ENCODE measurements around the gene PSMC2. TPM values are rescaled to one million over a fixed set of nuclear protein-coding genes. Genes with fewer than 3 reads are reported as not detected.

PSMC2 gene
- total and polyA plus RNA-seq, 2 experiments from 2014 or later = 107 to 131 TPM

DNA sequence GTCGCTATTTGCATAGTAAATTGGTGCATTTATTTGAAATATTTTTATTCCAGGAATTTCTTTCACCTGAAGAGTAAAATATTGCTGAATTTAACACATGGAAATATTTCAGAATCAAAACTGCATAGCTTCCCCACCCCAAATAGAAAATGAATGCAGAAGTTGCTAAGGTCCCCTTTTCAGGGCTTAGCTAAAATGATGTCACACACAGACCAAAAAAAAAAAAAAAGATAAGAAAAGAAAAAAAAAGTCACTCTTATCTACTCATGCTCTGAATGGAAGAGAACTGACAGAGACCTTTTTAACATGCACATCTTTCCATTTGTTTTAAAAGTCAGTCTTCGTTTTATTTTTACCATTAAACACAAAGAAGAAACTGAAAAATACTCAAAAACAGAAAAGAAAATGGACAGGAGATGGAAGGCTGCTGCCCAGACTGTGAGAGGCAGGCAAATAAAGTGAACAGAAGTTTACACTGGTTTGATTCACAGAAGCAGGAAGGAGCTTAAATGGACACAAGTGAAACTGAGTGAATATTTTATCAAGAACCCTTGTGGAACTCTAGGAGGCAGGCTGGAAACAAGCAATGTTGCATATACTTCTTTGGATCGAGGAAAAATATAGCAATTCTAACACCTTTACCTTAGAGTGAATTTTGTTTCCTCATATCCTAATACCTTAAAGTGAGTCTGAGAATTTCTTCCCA, 32.0 kb downstream of the PSMC2 start (continued):
- TF ChIP-seq, protein P1, sequence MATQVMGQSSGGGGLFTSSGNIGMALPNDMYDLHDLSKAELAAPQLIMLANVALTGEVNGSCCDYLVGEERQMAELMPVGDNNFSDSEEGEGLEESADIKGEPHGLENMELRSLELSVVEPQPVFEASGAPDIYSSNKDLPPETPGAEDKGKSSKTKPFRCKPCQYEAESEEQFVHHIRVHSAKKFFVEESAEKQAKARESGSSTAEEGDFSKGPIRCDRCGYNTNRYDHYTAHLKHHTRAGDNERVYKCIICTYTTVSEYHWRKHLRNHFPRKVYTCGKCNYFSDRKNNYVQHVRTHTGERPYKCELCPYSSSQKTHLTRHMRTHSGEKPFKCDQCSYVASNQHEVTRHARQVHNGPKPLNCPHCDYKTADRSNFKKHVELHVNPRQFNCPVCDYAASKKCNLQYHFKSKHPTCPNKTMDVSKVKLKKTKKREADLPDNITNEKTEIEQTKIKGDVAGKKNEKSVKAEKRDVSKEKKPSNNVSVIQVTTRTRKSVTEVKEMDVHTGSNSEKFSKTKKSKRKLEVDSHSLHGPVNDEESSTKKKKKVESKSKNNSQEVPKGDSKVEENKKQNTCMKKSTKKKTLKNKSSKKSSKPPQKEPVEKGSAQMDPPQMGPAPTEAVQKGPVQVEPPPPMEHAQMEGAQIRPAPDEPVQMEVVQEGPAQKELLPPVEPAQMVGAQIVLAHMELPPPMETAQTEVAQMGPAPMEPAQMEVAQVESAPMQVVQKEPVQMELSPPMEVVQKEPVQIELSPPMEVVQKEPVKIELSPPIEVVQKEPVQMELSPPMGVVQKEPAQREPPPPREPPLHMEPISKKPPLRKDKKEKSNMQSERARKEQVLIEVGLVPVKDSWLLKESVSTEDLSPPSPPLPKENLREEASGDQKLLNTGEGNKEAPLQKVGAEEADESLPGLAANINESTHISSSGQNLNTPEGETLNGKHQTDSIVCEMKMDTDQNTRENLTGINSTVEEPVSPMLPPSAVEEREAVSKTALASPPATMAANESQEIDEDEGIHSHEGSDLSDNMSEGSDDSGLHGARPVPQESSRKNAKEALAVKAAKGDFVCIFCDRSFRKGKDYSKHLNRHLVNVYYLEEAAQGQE (IDR thresholded peaks at IDR 0.05; ENCODE audit: unreplicated experiment) = no peak

GRCh38 chr7:103380395-103381191, 33.1 kb downstream of the PSMC2 start:
- H3K36me3 Mint-ChIP-seq (ENCODE audit: low read depth) = no peaks in the 10 kb centered on the region
- Histone ChIP-seq H2AFZ (no peak overlapping the region), H3F3A (replicated peaks; ENCODE audit: low read depth) (0 out of 2 replicates have a peak, but pooled peaks cover 8% of the 10 kb centered on the region), H3K27me3 (ENCODE audit: insufficient read depth) (no peaks in the 10 kb centered on the region), H3K4me1 (ENCODE audit: insufficient read depth) (no peaks in the 10 kb centered on the region), H4K20me1 (replicated peaks; ENCODE audit: insufficient read depth) (no peaks in the 10 kb centered on the region), H3K79me2 (replicated peaks; ENCODE audit: insufficient read depth) (no peaks in the 10 kb centered on the region), H3K4me2 (no peak overlapping the region), H3K9me2 (ENCODE audit: insufficient read depth) (no peaks in the 10 kb centered on the region), H3K4me3 (no peak overlapping the region), H3K27ac (ENCODE audit: low read depth) (no peak overlapping the region), H3K36me3 (ENCODE audit: insufficient read depth) (no peaks in the 10 kb centered on the region)
- DNase-seq (ENCODE audit: low spot score) (no peak), ATAC-seq (no peak)
- no peaks in the 10 kb centered on the region for H3K4me1 Mint-ChIP-seq
- no peak overlapping the region for H3K4me3 Mint-ChIP-seq
- no peaks in the 10 kb centered on the region for H3K27me3 Mint-ChIP-seq (ENCODE audit: insufficient read depth, low read depth, poor library complexity)
- H3K27ac Mint-ChIP-seq = no peak overlapping the region
- H3K9me3 Mint-ChIP-seq = no peaks in the 10 kb centered on the region
- no peak for TF ChIP-seq CTCF (conservative IDR thresholded peaks at IDR 0.05; ENCODE audit: low read depth in 2 of 2)
- no peak for TF ChIP-seq EZH2 (IDR thresholded peaks at IDR 0.05; ENCODE audit: low read depth, unreplicated experiment)
- no peak for TF ChIP-seq NANOG (IDR thresholded peaks at IDR 0.05; ENCODE audit: borderline replicate concordance)
- TF ChIP-seq, protein P2, sequence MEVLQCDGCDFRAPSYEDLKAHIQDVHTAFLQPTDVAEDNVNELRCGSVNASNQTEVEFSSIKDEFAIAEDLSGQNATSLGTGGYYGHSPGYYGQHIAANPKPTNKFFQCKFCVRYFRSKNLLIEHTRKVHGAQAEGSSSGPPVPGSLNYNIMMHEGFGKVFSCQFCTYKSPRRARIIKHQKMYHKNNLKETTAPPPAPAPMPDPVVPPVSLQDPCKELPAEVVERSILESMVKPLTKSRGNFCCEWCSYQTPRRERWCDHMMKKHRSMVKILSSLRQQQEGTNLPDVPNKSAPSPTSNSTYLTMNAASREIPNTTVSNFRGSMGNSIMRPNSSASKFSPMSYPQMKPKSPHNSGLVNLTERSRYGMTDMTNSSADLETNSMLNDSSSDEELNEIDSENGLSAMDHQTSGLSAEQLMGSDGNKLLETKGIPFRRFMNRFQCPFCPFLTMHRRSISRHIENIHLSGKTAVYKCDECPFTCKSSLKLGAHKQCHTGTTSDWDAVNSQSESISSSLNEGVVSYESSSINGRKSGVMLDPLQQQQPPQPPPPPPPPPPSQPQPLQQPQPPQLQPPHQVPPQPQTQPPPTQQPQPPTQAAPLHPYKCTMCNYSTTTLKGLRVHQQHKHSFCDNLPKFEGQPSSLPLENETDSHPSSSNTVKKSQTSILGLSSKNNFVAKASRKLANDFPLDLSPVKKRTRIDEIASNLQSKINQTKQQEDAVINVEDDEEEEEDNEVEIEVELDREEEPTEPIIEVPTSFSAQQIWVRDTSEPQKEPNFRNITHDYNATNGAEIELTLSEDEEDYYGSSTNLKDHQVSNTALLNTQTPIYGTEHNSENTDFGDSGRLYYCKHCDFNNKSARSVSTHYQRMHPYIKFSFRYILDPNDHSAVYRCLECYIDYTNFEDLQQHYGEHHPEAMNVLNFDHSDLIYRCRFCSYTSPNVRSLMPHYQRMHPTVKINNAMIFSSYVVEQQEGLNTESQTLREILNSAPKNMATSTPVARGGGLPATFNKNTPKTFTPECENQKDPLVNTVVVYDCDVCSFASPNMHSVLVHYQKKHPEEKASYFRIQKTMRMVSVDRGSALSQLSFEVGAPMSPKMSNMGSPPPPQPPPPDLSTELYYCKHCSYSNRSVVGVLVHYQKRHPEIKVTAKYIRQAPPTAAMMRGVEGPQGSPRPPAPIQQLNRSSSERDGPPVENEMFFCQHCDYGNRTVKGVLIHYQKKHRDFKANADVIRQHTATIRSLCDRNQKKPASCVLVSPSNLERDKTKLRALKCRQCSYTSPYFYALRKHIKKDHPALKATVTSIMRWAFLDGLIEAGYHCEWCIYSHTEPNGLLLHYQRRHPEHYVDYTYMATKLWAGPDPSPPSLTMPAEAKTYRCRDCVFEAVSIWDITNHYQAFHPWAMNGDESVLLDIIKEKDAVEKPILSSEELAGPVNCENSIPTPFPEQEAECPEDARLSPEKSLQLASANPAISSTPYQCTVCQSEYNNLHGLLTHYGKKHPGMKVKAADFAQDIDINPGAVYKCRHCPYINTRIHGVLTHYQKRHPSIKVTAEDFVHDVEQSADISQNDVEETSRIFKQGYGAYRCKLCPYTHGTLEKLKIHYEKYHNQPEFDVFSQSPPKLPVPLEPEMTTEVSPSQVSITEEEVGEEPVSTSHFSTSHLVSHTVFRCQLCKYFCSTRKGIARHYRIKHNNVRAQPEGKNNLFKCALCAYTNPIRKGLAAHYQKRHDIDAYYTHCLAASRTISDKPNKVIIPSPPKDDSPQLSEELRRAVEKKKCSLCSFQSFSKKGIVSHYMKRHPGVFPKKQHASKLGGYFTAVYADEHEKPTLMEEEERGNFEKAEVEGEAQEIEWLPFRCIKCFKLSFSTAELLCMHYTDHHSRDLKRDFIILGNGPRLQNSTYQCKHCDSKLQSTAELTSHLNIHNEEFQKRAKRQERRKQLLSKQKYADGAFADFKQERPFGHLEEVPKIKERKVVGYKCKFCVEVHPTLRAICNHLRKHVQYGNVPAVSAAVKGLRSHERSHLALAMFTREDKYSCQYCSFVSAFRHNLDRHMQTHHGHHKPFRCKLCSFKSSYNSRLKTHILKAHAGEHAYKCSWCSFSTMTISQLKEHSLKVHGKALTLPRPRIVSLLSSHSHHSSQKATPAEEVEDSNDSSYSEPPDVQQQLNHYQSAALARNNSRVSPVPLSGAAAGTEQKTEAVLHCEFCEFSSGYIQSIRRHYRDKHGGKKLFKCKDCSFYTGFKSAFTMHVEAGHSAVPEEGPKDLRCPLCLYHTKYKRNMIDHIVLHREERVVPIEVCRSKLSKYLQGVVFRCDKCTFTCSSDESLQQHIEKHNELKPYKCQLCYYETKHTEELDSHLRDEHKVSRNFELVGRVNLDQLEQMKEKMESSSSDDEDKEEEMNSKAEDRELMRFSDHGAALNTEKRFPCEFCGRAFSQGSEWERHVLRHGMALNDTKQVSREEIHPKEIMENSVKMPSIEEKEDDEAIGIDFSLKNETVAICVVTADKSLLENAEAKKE (CRISPR knock-in tag; IDR thresholded peaks at IDR 0.05) = no peak
- TF ChIP-seq JUNB (IDR thresholded peaks at IDR 0.05; ENCODE audit: unreplicated experiment) = no peak
- no peak for TF ChIP-seq STAT1 (IDR thresholded peaks at IDR 0.05; ENCODE audit: unreplicated experiment)
- no peak for TF ChIP-seq CREB1 (CRISPR knock-in tag; IDR thresholded peaks at IDR 0.05; ENCODE audit: low read depth)
- no peak for TF ChIP-seq ETS1 (IDR thresholded peaks at IDR 0.05)
- TF ChIP-seq EZH2phosphoT487 (IDR thresholded peaks at IDR 0.05; ENCODE audit: unreplicated experiment) = no peak

Measured in GM23338 (cell line).